Prostate gland (tissue), 2 donors: ENCODE results near the gene MMP19. TPM values are rescaled to one million over a fixed set of nuclear protein-coding genes. Genes with fewer than 3 reads are reported as not detected.

Experiments used
- DNase-seq: peaks from one replicate; pipeline ENCODE4 v3.0.0-alpha.2; 2019; ENCODE audit warnings: low spot score
- H3K27ac ChIP-seq, 2 donors: fragments of 200-600 bp; sonication (generic); 2 replicates each; pipeline ENCODE4 v1.5.1; 2017 to 2019
- H3K27me3 ChIP-seq: fragments of 200-600 bp; sonication (generic); replicated peaks from 2 replicates; pipeline ENCODE4 v1.5.1; 2019; ENCODE audit not compliant: insufficient read depth
- H3K36me3 ChIP-seq, 2 donors: fragments of 200-600 bp; sonication (generic); 1 replicate in 1 of 2; 2 replicates in 1 of 2; pipeline versions ENCODE4 v1.5.1 to v1.8.1; 2017 to 2019
- H3K4me1 ChIP-seq: fragments of 200-600 bp; sonication (generic); replicated peaks from 2 replicates; pipeline ENCODE4 v1.5.1; 2019
- H3K4me3 ChIP-seq, 2 donors: fragments of 200-600 bp; sonication (generic); 2 replicates each; pipeline ENCODE4 v1.5.1; 2017 to 2019
- H3K9me3 ChIP-seq: fragments of 200-600 bp; sonication (generic); 2 replicates; pipeline ENCODE4 v1.5.1; 2017
- CTCF ChIP-seq, 4 experiments: fragments of 200-600 bp in 2 of 4; fragments of 450-650 bp in 2 of 4; sonication (generic) in 2 of 4; IDR thresholded peaks; 1 replicate in 3 of 4; 2 replicates in 1 of 4; pipeline ENCODE4 v1.5.1; 2016 to 2019; ENCODE audit warnings: antibody characterized with exemption in 4 of 4, mild to moderate bottlenecking in 2 of 4, moderate library complexity in 2 of 4
- POLR2A ChIP-seq: fragments of 450-650 bp; IDR thresholded peaks from one replicate; pipeline ENCODE4 v1.6.1; 2016; ENCODE audit warnings: antibody characterized with exemption, mild to moderate bottlenecking
- POLR2AphosphoS5 ChIP-seq: sonication (generic); formaldehyde crosslinking; IDR thresholded peaks from one replicate; pipeline ENCODE4 v1.6.1; 2017; ENCODE audit warnings: antibody characterized with exemption
- WGBS: methylation state at CpG from one replicate; pipeline ENCODE4 v1.1.5; 2018; 5-methylcytosine and 5-hydroxymethylcytosine counted together
- intact Hi-C: fragments of 100-400 bp; cut with DNase I; formaldehyde crosslinking; loops from one replicate; pipeline ENCODE4 v1.14.2; 2022
- total RNA-seq, 2 donors: library from RNA; depleted of rRNA; stranded (reverse); fragments of >200 nt; gene quantifications; one replicate each; pipeline ENCODE4 v1.1.0, GENCODE V29; 2016

Gene MMP19
- total RNA-seq, 2 donors from 2014 or later = 0.46 to 2.6 TPM

GRCh38 chr12:55822228-55822627 lies 20.5 kb downstream of the MMP19 start:
- Histone ChIP-seq H3K9me3 (no peaks in the 10 kb centered on the region), H3K27me3 (no peaks in the 10 kb centered on the region), H3K36me3 (peaks cover 0 to 15% of the 10 kb centered on the region in 2 donors), H3K4me1 (peaks cover 6% of the 10 kb centered on the region), H3K27ac (no peak overlapping the region), H3K4me3 (no peak overlapping the region)
- WGBS = 25% methylated on average over 6 of the region's 6 CpGs
- TF ChIP-seq POLR2AphosphoS5 (no peak), POLR2A (no peak), CTCF (IDR thresholded peaks at IDR 0.05) (no peak)
- intact Hi-C loops = no loop called here
- DNase-seq = no peak

- intact Hi-C loops = no loop called here
- no peaks in the 10 kb centered on the region for H3K27me3 ChIP-seq
- peaks cover 0 to 15% of the 10 kb centered on the region in 2 donors for H3K36me3 ChIP-seq
- 82% methylated on average over 1 of the region's 1 CpG for WGBS
- TF ChIP-seq POLR2A (no peak), CTCF (IDR thresholded peaks at IDR 0.05) (no peak), POLR2AphosphoS5 (no peak)
- H3K4me3 ChIP-seq = no peak overlapping the region
- H3K27ac ChIP-seq = no peak overlapping the region
- H3K9me3 ChIP-seq = no peaks in the 10 kb centered on the region
- DNase-seq = no peak
- H3K4me1 ChIP-seq = peaks cover 5% of the 10 kb centered on the region
Measured at GRCh38 chr12:55820679-55821078, 22.1 kb downstream of the MMP19 start.

GRCh38 chr12:55818886-55819285 lies 23.9 kb downstream of the MMP19 start:
- peak overlapping the region in 1 of 2 donors; percentile 86 for H3K4me3 ChIP-seq
- intact Hi-C loops = loop anchor here (5.0 kb wide), 2 partner anchors 108 to 223 kb away; partner anchors contain the start of genes PYM1 and RPS26
- peaks cover 0 to 15% of the 10 kb centered on the region in 2 donors for H3K36me3 ChIP-seq
- H3K4me1 ChIP-seq = peaks cover 5% of the 10 kb centered on the region
- DNase-seq = no peak
- peak overlapping the region in 1 of 2 donors; percentile 92 for H3K27ac ChIP-seq
- 64% methylated on average over 6 of the region's 6 CpGs for WGBS
- no peaks in the 10 kb centered on the region for H3K9me3 ChIP-seq
- no peak for TF ChIP-seq POLR2A
- TF ChIP-seq CTCF (IDR thresholded peaks at IDR 0.05) = no peak
- TF ChIP-seq POLR2AphosphoS5 = no peak
- no peaks in the 10 kb centered on the region for H3K27me3 ChIP-seq

GRCh38 chr12:55818140-55818728 lies 24.5 kb downstream of the MMP19 start:
- 1% methylated on average over 17 of the region's 17 CpGs for WGBS
- Histone ChIP-seq H3K27ac (peak overlapping the region; percentile 64 to 92), H3K36me3 (peaks cover 0 to 15% of the 10 kb centered on the region in 2 donors), H3K9me3 (no peaks in the 10 kb centered on the region), H3K4me1 (peaks cover 5% of the 10 kb centered on the region), H3K4me3 (peak overlapping the region; percentile 67 to 86), H3K27me3 (no peaks in the 10 kb centered on the region)
- TF ChIP-seq CTCF (IDR thresholded peaks at IDR 0.05) (no peak), POLR2AphosphoS5 (no peak), POLR2A (no peak)
- no peak for DNase-seq
- intact Hi-C loops = loop anchor here (5.0 kb wide), 2 partner anchors 109 to 224 kb away; partner anchors contain the start of genes PYM1 and RPS26
